Nephron (organoid): Measurements from ENCODE around the gene CABP1.

Source experiments
- H3K27ac Mint-ChIP-seq, 3 experiments: 2 replicates each; pipeline ENCODE4 v1.8.0; 2020; ENCODE audit warnings: mixed read lengths in 3 of 3, mild to moderate bottlenecking in 2 of 3, moderate library complexity in 1 of 3
- H3K27me3 Mint-ChIP-seq: 2 replicates; pipeline ENCODE4 v1.8.0; 2021; ENCODE audit warnings: low read depth, mild to moderate bottlenecking, moderate library complexity, mixed read lengths
- H3K36me3 Mint-ChIP-seq: 2 replicates; pipeline ENCODE4 v1.8.0; 2020; ENCODE audit warnings: low read depth, mixed read lengths
- H3K4me1 Mint-ChIP-seq: 2 replicates; pipeline ENCODE4 v1.8.0; 2020; ENCODE audit warnings: mixed read lengths
- H3K4me3 Mint-ChIP-seq, 3 experiments: 2 replicates each; pipeline ENCODE4 v1.8.0; 2020; ENCODE audit warnings: mild to moderate bottlenecking in 3 of 3, mixed read lengths in 3 of 3, moderate library complexity in 2 of 3
- H3K9me3 Mint-ChIP-seq: 2 replicates; pipeline ENCODE4 v1.8.0; 2020; ENCODE audit warnings: mixed read lengths
- TF ChIP-seq, protein P1 (sequence below), 3 experiments: fragments of 200-600 bp; sonication (generic); IDR thresholded peaks; one replicate each; pipeline ENCODE4 v1.5.0; 2021; ENCODE audit warnings: antibody characterized with exemption in 3 of 3; ENCODE audit not compliant: unreplicated experiment in 3 of 3

CABP1 gene

DNA sequence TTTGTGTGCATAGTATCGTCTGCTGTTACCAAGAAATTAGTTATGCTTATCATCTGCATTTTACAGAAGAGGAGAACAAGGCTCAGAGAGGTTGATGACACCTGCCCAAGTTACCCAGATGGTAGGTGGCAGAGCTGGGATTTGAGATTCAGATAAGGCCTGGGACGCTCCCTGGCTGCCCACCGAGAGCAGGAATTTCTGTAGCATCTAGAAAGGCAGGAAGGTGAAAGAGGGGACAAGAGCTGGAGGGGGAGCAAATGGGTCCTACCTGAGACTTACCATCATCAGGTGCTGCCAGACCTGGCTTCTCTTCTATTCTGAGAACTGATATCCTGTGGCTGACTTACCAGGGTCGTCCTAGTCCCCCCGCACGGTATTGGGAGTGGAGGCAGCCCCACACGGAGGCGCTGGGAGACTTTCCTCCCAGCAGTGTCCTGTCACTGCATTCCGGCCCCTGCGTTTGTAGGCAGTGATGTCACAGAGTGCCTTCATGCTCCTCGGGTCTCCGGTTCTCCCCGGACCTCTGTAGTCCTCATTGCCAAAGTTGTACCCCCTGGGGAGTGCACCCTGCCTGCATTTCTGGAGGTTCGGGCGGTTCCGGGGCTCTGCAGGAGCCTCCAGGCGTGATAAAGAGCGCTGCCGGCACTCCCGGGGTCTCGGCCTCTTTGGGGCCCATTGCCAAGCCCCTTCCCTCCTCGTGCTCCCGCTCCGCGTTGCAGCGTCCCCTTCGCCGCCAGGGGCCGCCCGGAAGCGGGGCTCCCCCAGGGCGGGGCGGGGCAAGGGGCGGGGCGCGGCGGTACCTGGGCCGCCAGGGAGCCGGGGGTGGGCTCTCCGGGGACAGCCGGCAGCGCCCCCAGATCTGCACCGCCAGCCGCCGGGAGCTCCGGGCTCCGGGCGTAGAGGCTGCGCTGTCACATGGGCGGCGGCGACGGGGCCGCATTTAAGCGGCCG, at the start of gene CABP1:
TSS of gene CABP1 (plus strand) at position 856 of the 951 bp plus-strand sequence. CDS start at position 916, 60 bp downstream.
- Mint-ChIP-seq H3K9me3 (no peaks in the 10 kb centered on the region), H3K27ac (no peak within 1 kb of the TSS), H3K4me3 (peak within 1 kb of the TSS; percentile 79 to 85 (median 81)), H3K4me1 (peaks cover 4% of the 10 kb centered on the region), H3K36me3 (no peaks in the 10 kb centered on the region), H3K27me3 (peaks cover 74% of the 10 kb centered on the region)
- TF ChIP-seq, protein P1, sequence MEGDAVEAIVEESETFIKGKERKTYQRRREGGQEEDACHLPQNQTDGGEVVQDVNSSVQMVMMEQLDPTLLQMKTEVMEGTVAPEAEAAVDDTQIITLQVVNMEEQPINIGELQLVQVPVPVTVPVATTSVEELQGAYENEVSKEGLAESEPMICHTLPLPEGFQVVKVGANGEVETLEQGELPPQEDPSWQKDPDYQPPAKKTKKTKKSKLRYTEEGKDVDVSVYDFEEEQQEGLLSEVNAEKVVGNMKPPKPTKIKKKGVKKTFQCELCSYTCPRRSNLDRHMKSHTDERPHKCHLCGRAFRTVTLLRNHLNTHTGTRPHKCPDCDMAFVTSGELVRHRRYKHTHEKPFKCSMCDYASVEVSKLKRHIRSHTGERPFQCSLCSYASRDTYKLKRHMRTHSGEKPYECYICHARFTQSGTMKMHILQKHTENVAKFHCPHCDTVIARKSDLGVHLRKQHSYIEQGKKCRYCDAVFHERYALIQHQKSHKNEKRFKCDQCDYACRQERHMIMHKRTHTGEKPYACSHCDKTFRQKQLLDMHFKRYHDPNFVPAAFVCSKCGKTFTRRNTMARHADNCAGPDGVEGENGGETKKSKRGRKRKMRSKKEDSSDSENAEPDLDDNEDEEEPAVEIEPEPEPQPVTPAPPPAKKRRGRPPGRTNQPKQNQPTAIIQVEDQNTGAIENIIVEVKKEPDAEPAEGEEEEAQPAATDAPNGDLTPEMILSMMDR (IDR thresholded peaks at IDR 0.05; ENCODE audit: unreplicated experiment in 3 of 3): peak; percentile 24 to 42 (median 37)

DNA sequence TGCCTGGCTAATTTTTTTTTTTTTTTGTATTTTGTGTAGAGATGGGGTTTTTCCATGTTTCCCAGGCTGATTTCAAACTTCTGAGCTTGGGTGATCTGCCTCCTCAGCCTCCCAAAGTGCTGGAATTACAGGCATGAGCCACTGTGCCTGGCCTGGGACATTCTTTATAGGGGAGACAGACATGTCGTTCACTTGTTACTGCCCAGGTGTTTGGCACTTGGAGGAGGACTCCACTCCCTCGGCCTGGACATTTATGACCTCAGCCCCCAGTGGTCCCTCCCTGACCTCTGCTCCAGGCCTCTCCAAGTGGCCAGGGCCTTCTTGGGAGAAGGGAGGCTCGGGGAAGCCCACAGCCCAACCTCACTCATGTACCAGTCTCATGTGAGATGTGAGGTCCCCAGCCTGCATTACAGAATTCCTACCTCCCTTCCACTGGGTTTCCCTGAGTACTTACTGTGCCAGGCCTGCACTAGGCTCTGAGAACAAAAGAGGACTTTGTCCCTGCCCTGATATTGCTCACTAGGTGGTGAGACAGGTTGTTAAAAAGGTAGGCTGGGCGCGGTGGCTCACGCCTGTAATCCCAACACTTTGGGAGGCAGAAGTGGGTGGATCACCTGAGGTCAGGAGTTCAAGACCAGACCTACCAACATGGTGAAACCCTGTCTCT, 49.6 kb upstream of the CABP1 start:
- peaks cover 26% of the 10 kb centered on the region for H3K27me3 Mint-ChIP-seq
- H3K36me3 Mint-ChIP-seq: no peaks in the 10 kb centered on the region
- H3K27ac Mint-ChIP-seq: no peak overlapping the region
- H3K4me1 Mint-ChIP-seq: no peaks in the 10 kb centered on the region
- H3K9me3 Mint-ChIP-seq: no peaks in the 10 kb centered on the region
- no peak overlapping the region for H3K4me3 Mint-ChIP-seq
- TF ChIP-seq, protein P1 (IDR thresholded peaks at IDR 0.05; ENCODE audit: unreplicated experiment in 3 of 3): no peak

DNA sequence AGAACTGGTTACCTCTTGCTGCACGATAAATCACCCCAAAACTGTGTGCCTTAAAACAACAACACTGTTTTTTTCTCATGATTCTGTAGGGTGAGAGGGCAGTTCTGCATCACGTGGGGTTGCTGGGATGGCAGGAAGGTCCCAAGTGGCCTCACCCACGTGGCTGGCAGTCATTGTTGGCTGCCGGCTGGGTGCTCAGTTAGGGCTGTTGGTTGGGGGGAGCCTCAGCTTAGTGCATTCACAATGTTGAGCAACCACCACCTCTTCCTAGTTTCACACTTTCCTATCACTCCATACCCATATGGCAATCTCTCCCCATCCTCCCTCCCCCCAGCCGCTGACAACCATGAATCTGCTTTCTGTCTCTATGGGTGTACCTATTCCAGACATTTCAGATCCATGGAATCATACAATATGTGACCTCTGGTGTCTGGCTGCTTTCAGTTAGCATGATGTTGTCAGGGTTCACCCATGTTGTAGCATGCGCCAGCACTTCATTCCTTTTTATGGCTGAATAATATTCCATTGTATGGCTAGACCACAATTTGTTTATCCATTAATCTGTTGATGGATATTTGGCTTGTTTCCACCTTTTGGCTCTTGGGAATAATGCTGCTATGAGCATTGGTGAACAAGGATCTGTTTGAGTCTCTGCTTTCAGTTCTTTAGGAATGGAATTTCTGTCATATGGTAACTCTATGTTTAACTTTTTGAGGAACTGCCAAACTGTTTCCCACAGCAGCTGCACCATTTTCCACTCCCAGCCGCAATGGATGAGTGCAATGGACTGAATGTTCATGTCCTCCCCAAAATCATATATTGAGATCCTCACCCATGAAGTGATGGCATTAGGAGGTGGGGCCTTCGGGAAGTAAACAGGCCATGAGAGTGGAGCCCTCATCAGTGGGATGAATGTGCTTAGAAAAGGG, 48.0 kb upstream of the CABP1 start:
- Mint-ChIP-seq H3K27me3 (peaks cover 12% of the 10 kb centered on the region), H3K36me3 (no peaks in the 10 kb centered on the region), H3K4me1 (no peaks in the 10 kb centered on the region), H3K27ac (no peak overlapping the region), H3K4me3 (no peak overlapping the region), H3K9me3 (no peaks in the 10 kb centered on the region)
- TF ChIP-seq, protein P1 (IDR thresholded peaks at IDR 0.05; ENCODE audit: unreplicated experiment in 3 of 3): no peak

DNA sequence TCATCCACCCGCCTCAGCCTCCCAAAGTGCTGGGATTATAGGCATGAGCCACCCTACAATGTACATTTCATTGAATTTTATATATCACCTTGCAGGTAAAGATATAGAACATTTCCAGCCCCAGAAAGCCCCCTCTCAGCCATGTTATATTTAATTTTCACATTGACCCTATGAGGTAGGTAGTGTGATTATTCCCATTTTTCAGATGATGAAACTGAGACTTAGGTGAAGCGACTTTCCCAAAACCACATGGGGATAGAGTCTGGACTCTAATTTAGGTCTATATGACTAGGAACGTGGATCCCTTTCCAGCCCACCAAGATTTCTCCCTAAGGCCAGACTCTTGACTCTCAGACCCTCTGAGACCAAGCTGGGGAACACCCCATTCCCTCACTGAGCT, 43.5 kb upstream of the CABP1 start:
- TF ChIP-seq, protein P1 (IDR thresholded peaks at IDR 0.05; ENCODE audit: unreplicated experiment in 3 of 3): no peak
- no peaks in the 10 kb centered on the region for H3K4me1 Mint-ChIP-seq
- H3K4me3 Mint-ChIP-seq: no peak overlapping the region
- no peak overlapping the region for H3K27ac Mint-ChIP-seq
- H3K36me3 Mint-ChIP-seq: no peaks in the 10 kb centered on the region
- peaks cover 5% of the 10 kb centered on the region for H3K27me3 Mint-ChIP-seq
- no peaks in the 10 kb centered on the region for H3K9me3 Mint-ChIP-seq

DNA sequence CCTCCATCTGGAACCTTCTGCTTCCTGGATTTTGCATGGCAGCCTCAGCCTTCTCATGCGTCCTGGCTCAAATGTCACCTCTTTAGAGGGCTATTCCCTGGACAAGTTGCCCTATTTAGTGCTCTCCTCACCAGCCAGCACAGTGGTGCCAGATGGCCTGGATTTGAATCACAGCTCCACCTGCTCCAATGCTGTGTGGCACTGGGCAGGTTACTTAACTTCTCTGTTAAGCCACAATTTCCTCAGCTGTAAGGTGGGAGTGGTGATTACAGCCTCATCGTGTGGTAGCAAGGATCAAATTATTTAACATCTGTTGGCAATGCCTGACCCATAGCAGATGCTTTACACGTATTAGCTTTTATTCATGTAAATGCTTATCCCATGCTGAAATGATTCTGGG, 42.6 kb upstream of the CABP1 start:
- TF ChIP-seq, protein P1 (IDR thresholded peaks at IDR 0.05; ENCODE audit: unreplicated experiment in 3 of 3): no peak

More for the DNA sequence above, 42.6 kb upstream of the CABP1 start:
- Mint-ChIP-seq H3K36me3 (no peaks in the 10 kb centered on the region), H3K4me3 (no peak overlapping the region), H3K9me3 (no peaks in the 10 kb centered on the region), H3K4me1 (no peaks in the 10 kb centered on the region), H3K27me3 (peaks cover 7% of the 10 kb centered on the region), H3K27ac (peak overlapping the region in 1 of 3 experiments; percentile 94)
